Measurements from ENCODE around the gene TMCC1. TPM values are rescaled to one million over a fixed set of nuclear protein-coding genes. Genes with fewer than 3 reads are reported as not detected.

TMCC1 gene
- total and polyA plus RNA-seq, 4 donors = 10.2 to 60.0 (median 11.0) TPM

DNA sequence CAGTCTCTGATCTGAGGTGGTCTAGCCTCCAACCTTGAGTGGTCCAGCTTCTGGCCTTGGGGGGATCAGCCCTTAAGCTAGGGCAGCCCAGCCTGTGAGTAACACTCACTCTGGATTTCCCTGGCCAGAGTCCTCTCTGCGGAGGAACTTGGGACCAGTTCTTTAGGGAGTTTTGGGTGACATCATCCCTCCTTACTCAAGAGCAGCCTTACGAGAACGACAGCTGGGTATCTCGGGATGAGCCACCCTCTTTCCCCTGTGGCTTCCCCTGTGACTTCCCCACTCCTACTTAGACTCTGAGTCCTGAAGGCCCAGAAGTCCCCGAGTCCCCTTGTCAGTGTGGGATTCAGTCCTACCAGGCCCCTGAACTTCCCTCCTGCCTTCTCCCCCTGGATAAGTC is 276.8 kb downstream of the TMCC1 start:
- no peaks in the 10 kb centered on the region for H3K27me3 ChIP-seq (ENCODE audit: control insufficient read depth in 4 of 4, insufficient read depth in 4 of 4, low read length in 3 of 4)
- H3K9me3 ChIP-seq (ENCODE audit: control insufficient read depth in 4 of 4, low read length in 3 of 4) = no peaks in the 10 kb centered on the region
- H3K4me3 ChIP-seq (ENCODE audit: low read depth in 1 of 3, low read length in 3 of 3) = no peak overlapping the region
- WGBS = 63% methylated on average over 5 of the region's 5 CpGs
- H3K36me3 ChIP-seq (ENCODE audit: control insufficient read depth in 4 of 4, insufficient read depth in 3 of 4, low read depth in 1 of 4, low read length in 3 of 4) = no peaks in the 10 kb centered on the region
- no peak overlapping the region for H3K9ac ChIP-seq (ENCODE audit: low read depth in 1 of 2, low read length in 2 of 2)
- TF ChIP-seq, protein P1, sequence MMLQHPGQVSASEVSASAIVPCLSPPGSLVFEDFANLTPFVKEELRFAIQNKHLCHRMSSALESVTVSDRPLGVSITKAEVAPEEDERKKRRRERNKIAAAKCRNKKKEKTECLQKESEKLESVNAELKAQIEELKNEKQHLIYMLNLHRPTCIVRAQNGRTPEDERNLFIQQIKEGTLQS (IDR thresholded peaks at IDR 0.05) = no peak
- no peak for TF ChIP-seq RAD21 (IDR thresholded peaks at IDR 0.05)
- TF ChIP-seq, protein P2, sequence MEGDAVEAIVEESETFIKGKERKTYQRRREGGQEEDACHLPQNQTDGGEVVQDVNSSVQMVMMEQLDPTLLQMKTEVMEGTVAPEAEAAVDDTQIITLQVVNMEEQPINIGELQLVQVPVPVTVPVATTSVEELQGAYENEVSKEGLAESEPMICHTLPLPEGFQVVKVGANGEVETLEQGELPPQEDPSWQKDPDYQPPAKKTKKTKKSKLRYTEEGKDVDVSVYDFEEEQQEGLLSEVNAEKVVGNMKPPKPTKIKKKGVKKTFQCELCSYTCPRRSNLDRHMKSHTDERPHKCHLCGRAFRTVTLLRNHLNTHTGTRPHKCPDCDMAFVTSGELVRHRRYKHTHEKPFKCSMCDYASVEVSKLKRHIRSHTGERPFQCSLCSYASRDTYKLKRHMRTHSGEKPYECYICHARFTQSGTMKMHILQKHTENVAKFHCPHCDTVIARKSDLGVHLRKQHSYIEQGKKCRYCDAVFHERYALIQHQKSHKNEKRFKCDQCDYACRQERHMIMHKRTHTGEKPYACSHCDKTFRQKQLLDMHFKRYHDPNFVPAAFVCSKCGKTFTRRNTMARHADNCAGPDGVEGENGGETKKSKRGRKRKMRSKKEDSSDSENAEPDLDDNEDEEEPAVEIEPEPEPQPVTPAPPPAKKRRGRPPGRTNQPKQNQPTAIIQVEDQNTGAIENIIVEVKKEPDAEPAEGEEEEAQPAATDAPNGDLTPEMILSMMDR (IDR thresholded peaks at IDR 0.05; ENCODE audit: low read depth, low read length, missing input control) = no peak
- TF ChIP-seq, protein P3, sequence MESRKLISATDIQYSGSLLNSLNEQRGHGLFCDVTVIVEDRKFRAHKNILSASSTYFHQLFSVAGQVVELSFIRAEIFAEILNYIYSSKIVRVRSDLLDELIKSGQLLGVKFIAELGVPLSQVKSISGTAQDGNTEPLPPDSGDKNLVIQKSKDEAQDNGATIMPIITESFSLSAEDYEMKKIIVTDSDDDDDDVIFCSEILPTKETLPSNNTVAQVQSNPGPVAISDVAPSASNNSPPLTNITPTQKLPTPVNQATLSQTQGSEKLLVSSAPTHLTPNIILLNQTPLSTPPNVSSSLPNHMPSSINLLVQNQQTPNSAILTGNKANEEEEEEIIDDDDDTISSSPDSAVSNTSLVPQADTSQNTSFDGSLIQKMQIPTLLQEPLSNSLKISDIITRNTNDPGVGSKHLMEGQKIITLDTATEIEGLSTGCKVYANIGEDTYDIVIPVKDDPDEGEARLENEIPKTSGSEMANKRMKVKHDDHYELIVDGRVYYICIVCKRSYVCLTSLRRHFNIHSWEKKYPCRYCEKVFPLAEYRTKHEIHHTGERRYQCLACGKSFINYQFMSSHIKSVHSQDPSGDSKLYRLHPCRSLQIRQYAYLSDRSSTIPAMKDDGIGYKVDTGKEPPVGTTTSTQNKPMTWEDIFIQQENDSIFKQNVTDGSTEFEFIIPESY (IDR thresholded peaks at IDR 0.05) = no peak
- no peak for TF ChIP-seq RXRA (IDR thresholded peaks at IDR 0.05)
- no peak for TF ChIP-seq FOXA1 (IDR thresholded peaks at IDR 0.05)
- no peak for DNase-seq (ENCODE audit: low spot score)
- H3K4me1 ChIP-seq (ENCODE audit: control insufficient read depth in 4 of 4, insufficient read depth in 4 of 4, low read length in 3 of 4) = peaks cover 5 to 14% (median 8%) of the 10 kb centered on the region in 4 donors
- H3K27ac ChIP-seq (ENCODE audit: low read depth in 1 of 2, low read length in 2 of 2) = peak overlapping the region; percentile 42 to 44

DNA sequence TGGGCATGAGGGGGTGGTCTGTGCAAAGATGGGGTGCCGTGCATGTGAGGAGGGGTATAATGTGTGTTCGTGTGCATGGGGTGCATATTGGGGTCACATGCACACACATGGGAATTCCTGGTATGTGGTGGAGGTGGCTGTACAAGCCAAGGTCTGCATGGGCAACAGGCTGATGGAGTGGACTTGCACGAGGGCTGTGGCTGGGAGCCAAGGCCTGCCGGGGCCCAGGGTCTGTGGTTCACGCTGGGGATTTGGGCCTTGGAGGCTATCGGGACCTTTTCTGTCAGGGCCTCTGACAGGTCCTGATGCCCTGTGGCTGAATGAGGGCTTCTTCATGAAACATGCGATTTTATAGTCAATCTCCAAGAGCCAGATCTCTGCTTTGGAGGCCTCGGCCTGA is 277.2 kb downstream of the TMCC1 start:
- no peak overlapping the region for H3K4me3 ChIP-seq (ENCODE audit: low read depth in 1 of 3, low read length in 3 of 3)
- TF ChIP-seq, protein P1 (IDR thresholded peaks at IDR 0.05) = no peak
- TF ChIP-seq, protein P4, sequence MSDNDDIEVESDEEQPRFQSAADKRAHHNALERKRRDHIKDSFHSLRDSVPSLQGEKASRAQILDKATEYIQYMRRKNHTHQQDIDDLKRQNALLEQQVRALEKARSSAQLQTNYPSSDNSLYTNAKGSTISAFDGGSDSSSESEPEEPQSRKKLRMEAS (IDR thresholded peaks at IDR 0.05) = no peak
- TF ChIP-seq HNF4A (conservative IDR thresholded peaks at IDR 0.05) = no peak
- no peak for TF ChIP-seq RXRA (IDR thresholded peaks at IDR 0.05)
- TF ChIP-seq GABPA (IDR thresholded peaks at IDR 0.05 in 1 of 2, conservative IDR thresholded peaks at IDR 0.05 in 1 of 2) = no peak
- TF ChIP-seq FOXA1 (IDR thresholded peaks at IDR 0.05) = no peak
- TF ChIP-seq, protein P2 (IDR thresholded peaks at IDR 0.05; ENCODE audit: low read depth, low read length, missing input control) = no peak
- no peak for TF ChIP-seq HNF4G (IDR thresholded peaks at IDR 0.05)
- TF ChIP-seq SP1 (IDR thresholded peaks at IDR 0.05) = no peak
- no peak for TF ChIP-seq FOXA2 (IDR thresholded peaks at IDR 0.05)
- TF ChIP-seq TAF1 (conservative IDR thresholded peaks at IDR 0.05) = no peak
- no peak for TF ChIP-seq RAD21 (IDR thresholded peaks at IDR 0.05)
- no peak for TF ChIP-seq EGR1 (IDR thresholded peaks at IDR 0.05; ENCODE audit: low read depth in 2 of 2)
- peaks cover 5 to 14% (median 8%) of the 10 kb centered on the region in 4 donors for H3K4me1 ChIP-seq (ENCODE audit: control insufficient read depth in 4 of 4, insufficient read depth in 4 of 4, low read length in 3 of 4)
- no peak for DNase-seq (ENCODE audit: low spot score)
- no peak overlapping the region for H3K9ac ChIP-seq (ENCODE audit: low read depth in 1 of 2, low read length in 2 of 2)
- WGBS = 67% methylated on average over 8 of the region's 8 CpGs
- H3K9me3 ChIP-seq (ENCODE audit: control insufficient read depth in 4 of 4, low read length in 3 of 4) = no peaks in the 10 kb centered on the region
- peak overlapping the region; percentile 42 to 44 for H3K27ac ChIP-seq (ENCODE audit: low read depth in 1 of 2, low read length in 2 of 2)
- no peaks in the 10 kb centered on the region for H3K27me3 ChIP-seq (ENCODE audit: control insufficient read depth in 4 of 4, insufficient read depth in 4 of 4, low read length in 3 of 4)
- H3K36me3 ChIP-seq (ENCODE audit: control insufficient read depth in 4 of 4, insufficient read depth in 3 of 4, low read depth in 1 of 4, low read length in 3 of 4) = no peaks in the 10 kb centered on the region

Data from liver (tissue), 9 donors.